Activated T-helper 1 cell treated with anti-CD3 and anti-CD28 coated beads, Interleukin-12 subunit alpha, Interleukin-12 subunit beta, Interleukin-2, Interleukin-4 antibody, amounts not matched to agents 30 ng/mL and 10 ng/mL and 1 ng/mL, durations not matched to agents 14 hours and 24 hours and 36 hours (primary cell): Measurements from ENCODE around the gene SOBP. TPM values are rescaled to one million over a fixed set of nuclear protein-coding genes. Genes with fewer than 3 reads are reported as not detected.

Experiments
- DNase-seq: peaks from one replicate; pipeline ENCODE4 v3.0.0; 2021; ENCODE audit warnings: low spot score
- H3K27ac Mint-ChIP-seq: one replicate; pipeline ENCODE4 v1.8.0; 2021; ENCODE audit warnings: mild to moderate bottlenecking, mixed read lengths
- H3K27me3 Mint-ChIP-seq: one replicate; pipeline ENCODE4 v1.8.0; 2022; ENCODE audit warnings: mild to moderate bottlenecking, moderate library complexity, mixed read lengths; ENCODE audit not compliant: insufficient read depth
- H3K36me3 Mint-ChIP-seq: one replicate; pipeline ENCODE4 v1.8.0; 2021; ENCODE audit warnings: low read depth, mixed read lengths
- H3K4me1 Mint-ChIP-seq: one replicate; pipeline ENCODE4 v1.8.0; 2021; ENCODE audit warnings: low read depth, mixed read lengths
- H3K4me3 Mint-ChIP-seq: one replicate; pipeline ENCODE4 v1.8.0; 2021; ENCODE audit warnings: mild to moderate bottlenecking, moderate library complexity, mixed read lengths
- H3K9me3 Mint-ChIP-seq: one replicate; pipeline ENCODE4 v1.8.0; 2021; ENCODE audit warnings: mixed read lengths
- intact Hi-C: fragments of 100-400 bp; cut with micrococcal nuclease; formaldehyde crosslinking; loops from one replicate; pipeline ENCODE4 v1.15.1; 2024
- total RNA-seq: library from RNA; stranded (reverse); gene quantifications from 2 replicates; pipeline ENCODE4 v1.2.3, GENCODE V29; 2022

SOBP gene
- total RNA-seq, 1 donor from 2014 or later: 0.16 TPM

- Mint-ChIP-seq H3K27ac (no peak overlapping the region), H3K27me3 (peaks cover 7% of the 10 kb centered on the region), H3K4me3 (no peak overlapping the region), H3K4me1 (no peaks in the 10 kb centered on the region), H3K36me3 (no peaks in the 10 kb centered on the region), H3K9me3 (no peaks in the 10 kb centered on the region)
- intact Hi-C loops: no loop called here
- DNase-seq: no peak
Measured at GRCh38 chr6:107574856-107575255, 84.9 kb downstream of the SOBP start.

- no peak overlapping the region for H3K4me3 Mint-ChIP-seq
- H3K4me1 Mint-ChIP-seq: no peaks in the 10 kb centered on the region
- DNase-seq: no peak
- intact Hi-C loops: no loop called here
- H3K36me3 Mint-ChIP-seq: no peaks in the 10 kb centered on the region
- no peaks in the 10 kb centered on the region for H3K9me3 Mint-ChIP-seq
- peaks cover 9% of the 10 kb centered on the region for H3K27me3 Mint-ChIP-seq
- no peak overlapping the region for H3K27ac Mint-ChIP-seq
Measured at GRCh38 chr6:107576852-107577251, 86.9 kb downstream of the SOBP start.

GRCh38 chr6:107578642-107579341 is 88.9 kb downstream of the SOBP start:
- H3K27ac Mint-ChIP-seq: no peak overlapping the region
- no peaks in the 10 kb centered on the region for H3K9me3 Mint-ChIP-seq
- H3K4me3 Mint-ChIP-seq: no peak overlapping the region
- H3K36me3 Mint-ChIP-seq: no peaks in the 10 kb centered on the region
- H3K4me1 Mint-ChIP-seq: no peaks in the 10 kb centered on the region
- intact Hi-C loops: no loop called here
- H3K27me3 Mint-ChIP-seq: peaks cover 11% of the 10 kb centered on the region
- no peak for DNase-seq

GRCh38 chr6:107579456-107580056 is 89.6 kb downstream of the SOBP start:
- Mint-ChIP-seq H3K36me3 (no peaks in the 10 kb centered on the region), H3K27me3 (peaks cover 14% of the 10 kb centered on the region), H3K4me3 (no peak overlapping the region), H3K27ac (no peak overlapping the region), H3K4me1 (no peaks in the 10 kb centered on the region), H3K9me3 (no peaks in the 10 kb centered on the region)
- intact Hi-C loops: no loop called here
- no peak for DNase-seq

- intact Hi-C loops: no loop called here
- DNase-seq: no peak
- Mint-ChIP-seq H3K9me3 (no peaks in the 10 kb centered on the region), H3K27ac (no peak overlapping the region), H3K4me3 (no peak overlapping the region), H3K36me3 (no peaks in the 10 kb centered on the region), H3K27me3 (peaks cover 15% of the 10 kb centered on the region), H3K4me1 (no peaks in the 10 kb centered on the region)
Measured at GRCh38 chr6:107582086-107582485, 92.2 kb downstream of the SOBP start.

GRCh38 chr6:107584726-107585125 is 94.8 kb downstream of the SOBP start:
- Mint-ChIP-seq H3K4me3 (no peak overlapping the region), H3K27ac (no peak overlapping the region), H3K4me1 (no peaks in the 10 kb centered on the region), H3K27me3 (peaks cover 24% of the 10 kb centered on the region), H3K9me3 (no peaks in the 10 kb centered on the region), H3K36me3 (no peaks in the 10 kb centered on the region)
- intact Hi-C loops: no loop called here
- no peak for DNase-seq

GRCh38 chr6:107585815-107586435 is 96.0 kb downstream of the SOBP start:
- no peak for DNase-seq
- peaks cover 23% of the 10 kb centered on the region for H3K27me3 Mint-ChIP-seq
- H3K27ac Mint-ChIP-seq: no peak overlapping the region
- H3K4me1 Mint-ChIP-seq: no peaks in the 10 kb centered on the region
- H3K9me3 Mint-ChIP-seq: no peaks in the 10 kb centered on the region
- no peak overlapping the region for H3K4me3 Mint-ChIP-seq
- intact Hi-C loops: no loop called here
- no peaks in the 10 kb centered on the region for H3K36me3 Mint-ChIP-seq

- H3K36me3 Mint-ChIP-seq: no peaks in the 10 kb centered on the region
- peaks cover 22% of the 10 kb centered on the region for H3K27me3 Mint-ChIP-seq
- H3K4me1 Mint-ChIP-seq: no peaks in the 10 kb centered on the region
- no peak overlapping the region for H3K27ac Mint-ChIP-seq
- H3K4me3 Mint-ChIP-seq: no peak overlapping the region
- no peak for DNase-seq
- intact Hi-C loops: no loop called here
- no peaks in the 10 kb centered on the region for H3K9me3 Mint-ChIP-seq
Measured at GRCh38 chr6:107587451-107587850, 97.5 kb downstream of the SOBP start.

- Mint-ChIP-seq H3K27me3 (peaks cover 27% of the 10 kb centered on the region), H3K9me3 (no peaks in the 10 kb centered on the region)
Measured at GRCh38 chr6:107589199-107589598, 99.3 kb downstream of the SOBP start.

GRCh38 chr6:107589934-107590333 is 100.0 kb downstream of the SOBP start:
- Mint-ChIP-seq H3K9me3 (no peaks in the 10 kb centered on the region), H3K36me3 (no peaks in the 10 kb centered on the region), H3K4me3 (no peak overlapping the region), H3K27me3 (peaks cover 28% of the 10 kb centered on the region), H3K4me1 (no peaks in the 10 kb centered on the region), H3K27ac (no peak overlapping the region)
- intact Hi-C loops: no loop called here
- DNase-seq: no peak

More at GRCh38 chr6:107589199-107589598, 99.3 kb downstream of the SOBP start:
- H3K36me3 Mint-ChIP-seq: no peaks in the 10 kb centered on the region
- H3K4me1 Mint-ChIP-seq: no peaks in the 10 kb centered on the region
- H3K4me3 Mint-ChIP-seq: no peak overlapping the region
- no peak for DNase-seq
- intact Hi-C loops: no loop called here
- no peak overlapping the region for H3K27ac Mint-ChIP-seq

GRCh38 chr6:107590378-107590777 is 100.5 kb downstream of the SOBP start:
- no peak for DNase-seq
- H3K4me3 Mint-ChIP-seq: no peak overlapping the region
- H3K36me3 Mint-ChIP-seq: no peaks in the 10 kb centered on the region
- H3K9me3 Mint-ChIP-seq: no peaks in the 10 kb centered on the region
- peaks cover 27% of the 10 kb centered on the region for H3K27me3 Mint-ChIP-seq
- no peak overlapping the region for H3K27ac Mint-ChIP-seq
- intact Hi-C loops: no loop called here
- H3K4me1 Mint-ChIP-seq: no peaks in the 10 kb centered on the region

- no peak overlapping the region for H3K27ac Mint-ChIP-seq
- no peaks in the 10 kb centered on the region for H3K9me3 Mint-ChIP-seq
- intact Hi-C loops: no loop called here
- DNase-seq: no peak
- H3K27me3 Mint-ChIP-seq: peaks cover 27% of the 10 kb centered on the region
- H3K36me3 Mint-ChIP-seq: no peaks in the 10 kb centered on the region
- no peaks in the 10 kb centered on the region for H3K4me1 Mint-ChIP-seq
- H3K4me3 Mint-ChIP-seq: no peak overlapping the region
Measured at GRCh38 chr6:107591346-107591745, 101.4 kb downstream of the SOBP start.

- Mint-ChIP-seq H3K27ac (no peak overlapping the region), H3K27me3 (peaks cover 21% of the 10 kb centered on the region), H3K9me3 (no peaks in the 10 kb centered on the region), H3K4me3 (no peak overlapping the region), H3K4me1 (no peaks in the 10 kb centered on the region), H3K36me3 (no peaks in the 10 kb centered on the region)
- intact Hi-C loops: no loop called here
- no peak for DNase-seq
Measured at GRCh38 chr6:107592806-107593205, 102.9 kb downstream of the SOBP start.
